Thyroid gland (tissue), 4 donors: ENCODE measurements around the gene PIF1.

ENCODE experiments used
- POLR2A ChIP-seq, 2 donors: fragments of 450-650 bp; IDR thresholded peaks; one replicate each; pipeline ENCODE4 v1.6.1; 2017; ENCODE audit warnings: antibody characterized with exemption in 2 of 2, mild to moderate bottlenecking in 2 of 2, moderate library complexity in 1 of 2
- TF ChIP-seq, protein P1 (sequence below), 6 experiments: fragments of 200-600 bp in 3 of 6; fragments of 450-650 bp in 3 of 6; sonication (generic) in 3 of 6; IDR thresholded peaks; one replicate each; pipeline ENCODE4 v1.5.1; 2016 to 2019; ENCODE audit warnings: antibody characterized with exemption in 6 of 6, mild to moderate bottlenecking in 2 of 6, inconsistent platforms in 1 of 6, moderate library complexity in 1 of 6

- TF ChIP-seq, protein P1, sequence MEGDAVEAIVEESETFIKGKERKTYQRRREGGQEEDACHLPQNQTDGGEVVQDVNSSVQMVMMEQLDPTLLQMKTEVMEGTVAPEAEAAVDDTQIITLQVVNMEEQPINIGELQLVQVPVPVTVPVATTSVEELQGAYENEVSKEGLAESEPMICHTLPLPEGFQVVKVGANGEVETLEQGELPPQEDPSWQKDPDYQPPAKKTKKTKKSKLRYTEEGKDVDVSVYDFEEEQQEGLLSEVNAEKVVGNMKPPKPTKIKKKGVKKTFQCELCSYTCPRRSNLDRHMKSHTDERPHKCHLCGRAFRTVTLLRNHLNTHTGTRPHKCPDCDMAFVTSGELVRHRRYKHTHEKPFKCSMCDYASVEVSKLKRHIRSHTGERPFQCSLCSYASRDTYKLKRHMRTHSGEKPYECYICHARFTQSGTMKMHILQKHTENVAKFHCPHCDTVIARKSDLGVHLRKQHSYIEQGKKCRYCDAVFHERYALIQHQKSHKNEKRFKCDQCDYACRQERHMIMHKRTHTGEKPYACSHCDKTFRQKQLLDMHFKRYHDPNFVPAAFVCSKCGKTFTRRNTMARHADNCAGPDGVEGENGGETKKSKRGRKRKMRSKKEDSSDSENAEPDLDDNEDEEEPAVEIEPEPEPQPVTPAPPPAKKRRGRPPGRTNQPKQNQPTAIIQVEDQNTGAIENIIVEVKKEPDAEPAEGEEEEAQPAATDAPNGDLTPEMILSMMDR (IDR thresholded peaks at IDR 0.05) = no peak
- no peak for TF ChIP-seq POLR2A (IDR thresholded peaks at IDR 0.05)
Observed at GRCh38 chr15:64810497-64811326, 14.7 kb downstream of the PIF1 start.
